Gastrocnemius medialis (tissue), 4 donors: ENCODE results near the gene FLACC1. TPM values are rescaled to one million over a fixed set of nuclear protein-coding genes. Genes with fewer than 3 reads are reported as not detected.

Experiments used
- ATAC-seq, 2 donors: fragments of 150-250 bp; one replicate each; pipeline ENCODE4 v1.9.1; 2016
- DNase-seq, 2 donors: peaks; one replicate each; pipeline ENCODE4 v3.0.0-alpha.2; 2019
- H3K27ac ChIP-seq, 4 donors: fragments of 200-600 bp; sonication (generic); 1 replicate in 1 of 4; 2 replicates in 3 of 4; pipeline ENCODE4 v1.5.1; 2016 to 2018; ENCODE audit warnings: mild to moderate bottlenecking in 2 of 4, moderate library complexity in 1 of 4
- H3K27me3 ChIP-seq, 3 donors: fragments of 200-600 bp; sonication (generic) in 2 of 3; 1 replicate in 1 of 3; 2 replicates in 2 of 3; pipeline versions ENCODE4 v1.5.1 to v1.6.0; 2016 to 2019; ENCODE audit warnings: mild to moderate bottlenecking in 1 of 3, moderate library complexity in 1 of 3
- H3K36me3 ChIP-seq, 2 donors: fragments of 200-600 bp; sonication (generic) in 1 of 2; one replicate each; pipeline ENCODE4 v1.5.1; 2017 to 2018
- H3K4me1 ChIP-seq, 2 donors: fragments of 200-600 bp; sonication (generic) in 1 of 2; one replicate each; pipeline ENCODE4 v1.5.1; 2016 to 2017; ENCODE audit warnings: mild to moderate bottlenecking in 2 of 2
- H3K4me3 ChIP-seq, 4 donors: fragments of 200-600 bp; sonication (generic) in 3 of 4; 1 replicate in 1 of 4; 2 replicates in 3 of 4; pipeline ENCODE4 v1.5.1; 2016 to 2019; ENCODE audit warnings: mild to moderate bottlenecking in 2 of 4
- H3K9me3 ChIP-seq, 3 donors: fragments of 200-600 bp; sonication (generic) in 2 of 3; 1 replicate in 1 of 3; 2 replicates in 2 of 3; pipeline ENCODE4 v1.5.1; 2016 to 2019
- POLR2A ChIP-seq, 2 donors: fragments of 450-650 bp; IDR thresholded peaks; one replicate each; pipeline ENCODE4 v1.6.1; 2017; ENCODE audit warnings: antibody characterized with exemption in 2 of 2, mild to moderate bottlenecking in 2 of 2, moderate library complexity in 2 of 2
- in situ Hi-C, 4 donors: fragments of 200-750 bp; cut with MboI; loops; one replicate each; pipeline versions ENCODE4 v1.15.0 to v1.8.0; 2017; ENCODE audit warnings: low sequenced_read_pairs in 4 of 4
- intact Hi-C: fragments of 100-400 bp; cut with DNase I; formaldehyde crosslinking; loops from one replicate; pipeline ENCODE4 v1.15.1; 2023; ENCODE audit warnings: low total_unique reads
- total RNA-seq, 4 donors: library from RNA; depleted of rRNA; stranded (reverse); fragments of >200 nt; gene quantifications; one replicate each; pipeline versions ENCODE4 v1.1.0 to v1.2.3, GENCODE V29; 2016
- TF ChIP-seq, protein P1 (sequence below), 5 experiments: fragments of 450-650 bp in 3 of 5; fragments of 200-600 bp in 2 of 5; sonication (generic) in 2 of 5; IDR thresholded peaks in 4 of 5; conservative IDR thresholded peaks in 1 of 5; 1 replicate in 4 of 5; 2 replicates in 1 of 5; pipeline ENCODE4 v1.5.1; 2016 to 2019; ENCODE audit warnings: antibody characterized with exemption in 5 of 5, mild to moderate bottlenecking in 3 of 5, moderate library complexity in 3 of 5

FLACC1 gene
- total RNA-seq, 4 donors from 2014 or later = 0.72 to 1.7 (median 1.4) TPM

DNA sequence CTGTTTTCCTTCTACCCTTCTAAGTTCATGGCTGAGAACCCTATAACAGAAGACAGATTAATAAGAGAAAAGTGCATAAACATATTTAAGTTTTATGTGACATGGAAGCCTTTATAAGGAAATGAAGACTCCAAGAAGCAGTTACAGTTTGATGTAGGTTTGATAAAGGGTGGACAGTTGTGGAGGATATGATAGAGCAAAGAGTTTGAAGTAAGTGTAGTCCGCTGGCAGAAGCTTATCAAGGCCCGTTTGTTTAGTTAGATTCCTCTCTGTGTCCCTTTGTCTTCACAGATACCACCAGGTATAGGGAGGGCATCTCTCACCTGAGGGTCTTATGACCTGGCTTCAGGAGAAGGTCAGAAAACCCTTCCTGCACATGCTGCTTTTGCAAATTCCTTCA is 107.3 kb downstream of the FLACC1 start:
- Histone ChIP-seq H3K36me3 (no peaks in the 10 kb centered on the region), H3K27me3 (no peaks in the 10 kb centered on the region), H3K9me3 (no peaks in the 10 kb centered on the region), H3K4me1 (no peaks in the 10 kb centered on the region), H3K4me3 (no peak overlapping the region), H3K27ac (no peak overlapping the region)
- in situ Hi-C loops = loop anchor here in 1 of 4 donors (25.0 kb wide), 1 partner anchor 112 kb away; the partner anchor contains the start of gene FLACC1
- no peak for DNase-seq
- TF ChIP-seq POLR2A (IDR thresholded peaks at IDR 0.05) = no peak
- TF ChIP-seq, protein P1, sequence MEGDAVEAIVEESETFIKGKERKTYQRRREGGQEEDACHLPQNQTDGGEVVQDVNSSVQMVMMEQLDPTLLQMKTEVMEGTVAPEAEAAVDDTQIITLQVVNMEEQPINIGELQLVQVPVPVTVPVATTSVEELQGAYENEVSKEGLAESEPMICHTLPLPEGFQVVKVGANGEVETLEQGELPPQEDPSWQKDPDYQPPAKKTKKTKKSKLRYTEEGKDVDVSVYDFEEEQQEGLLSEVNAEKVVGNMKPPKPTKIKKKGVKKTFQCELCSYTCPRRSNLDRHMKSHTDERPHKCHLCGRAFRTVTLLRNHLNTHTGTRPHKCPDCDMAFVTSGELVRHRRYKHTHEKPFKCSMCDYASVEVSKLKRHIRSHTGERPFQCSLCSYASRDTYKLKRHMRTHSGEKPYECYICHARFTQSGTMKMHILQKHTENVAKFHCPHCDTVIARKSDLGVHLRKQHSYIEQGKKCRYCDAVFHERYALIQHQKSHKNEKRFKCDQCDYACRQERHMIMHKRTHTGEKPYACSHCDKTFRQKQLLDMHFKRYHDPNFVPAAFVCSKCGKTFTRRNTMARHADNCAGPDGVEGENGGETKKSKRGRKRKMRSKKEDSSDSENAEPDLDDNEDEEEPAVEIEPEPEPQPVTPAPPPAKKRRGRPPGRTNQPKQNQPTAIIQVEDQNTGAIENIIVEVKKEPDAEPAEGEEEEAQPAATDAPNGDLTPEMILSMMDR (IDR thresholded peaks at IDR 0.05 in 4 of 5, conservative IDR thresholded peaks at IDR 0.05 in 1 of 5) = no peak
- no peak for ATAC-seq
- intact Hi-C loops = no loop called here

DNA sequence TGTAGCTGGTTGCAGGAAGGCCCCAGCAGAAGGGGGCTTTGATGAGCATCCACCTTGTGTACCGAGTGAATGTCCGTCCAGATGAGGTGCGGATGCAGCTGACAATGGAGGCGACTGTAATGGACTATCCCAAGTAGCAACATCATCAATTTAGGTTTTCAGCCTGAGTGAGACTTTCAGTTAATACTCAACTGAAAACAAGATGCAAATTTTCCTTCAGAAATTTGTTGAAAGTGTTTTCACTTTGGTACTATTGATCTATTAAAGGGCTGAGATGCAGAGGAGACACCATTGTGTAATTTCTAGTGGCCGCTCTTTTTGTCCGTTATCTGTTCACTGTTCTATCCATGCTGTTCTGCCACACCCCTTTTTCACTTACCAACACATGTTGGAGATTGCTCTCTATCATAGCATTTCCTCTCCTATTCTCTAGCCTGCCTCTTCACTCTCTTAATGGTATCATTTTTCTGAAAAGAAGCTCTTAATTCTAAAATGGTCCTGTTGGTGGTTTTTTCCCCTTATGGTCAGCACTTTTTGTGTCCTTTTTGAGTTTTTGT is 108.8 kb downstream of the FLACC1 start:
- Histone ChIP-seq H3K27ac (no peak overlapping the region), H3K36me3 (no peaks in the 10 kb centered on the region), H3K4me3 (no peak overlapping the region), H3K27me3 (no peaks in the 10 kb centered on the region), H3K9me3 (no peaks in the 10 kb centered on the region), H3K4me1 (no peaks in the 10 kb centered on the region)
- intact Hi-C loops = no loop called here
- no peak for TF ChIP-seq POLR2A (IDR thresholded peaks at IDR 0.05)
- TF ChIP-seq, protein P1 (IDR thresholded peaks at IDR 0.05 in 4 of 5, conservative IDR thresholded peaks at IDR 0.05 in 1 of 5) = no peak
- in situ Hi-C loops = loop anchor here in 1 of 4 donors (25.0 kb wide), 1 partner anchor 114 kb away; the partner anchor contains the start of gene FLACC1
- DNase-seq (no peak), ATAC-seq (no peak)

DNA sequence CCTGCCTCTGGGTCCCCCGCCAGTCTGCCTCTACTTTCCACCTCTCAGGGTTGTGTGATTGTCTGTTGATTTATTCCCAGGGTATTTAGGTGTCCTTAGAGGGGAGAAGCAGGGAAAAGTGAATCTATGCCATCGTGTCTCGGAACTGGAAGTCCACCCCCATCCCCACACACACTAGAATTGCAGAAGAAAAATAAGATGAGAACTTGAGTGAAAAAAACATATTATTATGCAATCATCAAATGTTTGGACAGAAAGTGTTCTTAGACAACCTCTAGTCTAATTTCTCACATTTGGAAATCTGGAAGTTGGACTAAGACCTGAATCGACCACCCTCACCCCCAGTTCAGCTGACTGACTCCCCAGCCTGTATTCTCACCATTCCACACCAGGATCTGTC is 110.9 kb downstream of the FLACC1 start:
- Histone ChIP-seq H3K27me3 (no peaks in the 10 kb centered on the region), H3K4me1 (no peaks in the 10 kb centered on the region), H3K27ac (no peak overlapping the region), H3K4me3 (no peak overlapping the region), H3K36me3 (no peaks in the 10 kb centered on the region), H3K9me3 (no peaks in the 10 kb centered on the region)
- DNase-seq (no peak), ATAC-seq (no peak)
- in situ Hi-C loops (loop anchor here in 1 of 4 donors (25.0 kb wide), 1 partner anchor 116 kb away; the partner anchor contains the start of gene FLACC1), intact Hi-C loops (no loop called here)
- TF ChIP-seq POLR2A (IDR thresholded peaks at IDR 0.05) = no peak
- TF ChIP-seq, protein P1 (IDR thresholded peaks at IDR 0.05 in 4 of 5, conservative IDR thresholded peaks at IDR 0.05 in 1 of 5) = no peak

DNA sequence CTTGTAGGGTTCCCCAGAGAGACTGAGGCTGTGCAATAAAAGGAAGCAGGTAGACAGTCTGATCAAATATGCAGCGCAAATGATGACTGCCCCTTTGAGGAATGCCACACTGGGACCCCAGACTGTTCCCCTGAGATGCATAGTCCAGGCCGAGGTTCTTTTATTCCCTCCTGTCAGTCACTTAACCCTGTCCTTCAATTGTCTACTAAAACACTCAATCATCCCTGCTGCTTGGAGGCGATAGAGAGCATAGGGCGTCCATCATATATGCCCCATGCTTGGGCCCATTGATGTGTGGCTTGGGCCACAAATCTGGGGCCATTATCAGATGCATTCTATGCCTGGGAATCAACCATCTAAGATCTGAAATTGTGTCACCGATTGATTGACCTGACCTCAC is 112.3 kb downstream of the FLACC1 start:
- Histone ChIP-seq H3K4me1 (no peaks in the 10 kb centered on the region), H3K27ac (no peak overlapping the region), H3K4me3 (no peak overlapping the region), H3K27me3 (no peaks in the 10 kb centered on the region), H3K36me3 (no peaks in the 10 kb centered on the region), H3K9me3 (no peaks in the 10 kb centered on the region)
- DNase-seq (no peak), ATAC-seq (no peak)
- no peak for TF ChIP-seq POLR2A (IDR thresholded peaks at IDR 0.05)
- TF ChIP-seq, protein P1 (IDR thresholded peaks at IDR 0.05 in 4 of 5, conservative IDR thresholded peaks at IDR 0.05 in 1 of 5) = no peak
- intact Hi-C loops (no loop called here), in situ Hi-C loops (loop anchor here in 2 of 4 donors (5.0 to 25.0 kb wide), 2 partner anchors 117 kb away; partner anchors contain the start of gene FLACC1 (in 1 of the 2))
